ENCODE data around the gene NTN5.

Gene NTN5

GRCh38 chr19:48611872-48612271 lies 60.9 kb downstream of the NTN5 start:
- no peak for DNase-seq
